CD14-positive monocyte (primary cell): ENCODE measurements around the gene SPATA31D1. TPM values are rescaled to one million over a fixed set of nuclear protein-coding genes. Genes with fewer than 3 reads are reported as not detected.

Source experiments
- DNase-seq, 3 donors: peaks; one replicate each; pipeline ENCODE4 v3.0.0-alpha.2; 2011 to 2022
- H2AFZ ChIP-seq: 2 replicates; pipeline ENCODE4 v1.6.0; 2012; ENCODE audit warnings: mild to moderate bottlenecking, low read depth, low read length, inconsistent platforms; ENCODE audit not compliant: insufficient read depth, poor library complexity, severe bottlenecking
- H3K27ac ChIP-seq, 2 donors: 1 replicate in 1 of 2; 2 replicates in 1 of 2; pipeline ENCODE4 v1.5.1; 2012 to 2013; ENCODE audit warnings: low read length in 2 of 2, control low read depth in 1 of 2, inconsistent platforms in 1 of 2, low read depth in 1 of 2, mild to moderate bottlenecking in 1 of 2
- H3K27me3 ChIP-seq, 2 donors: one replicate each; pipeline versions ENCODE4 v1.6.0 to v1.6.1; 2011 to 2013; ENCODE audit warnings: low read length in 2 of 2; ENCODE audit not compliant: control insufficient read depth in 2 of 2, insufficient read depth in 2 of 2
- H3K36me3 ChIP-seq, 2 donors: replicated peaks in 1 of 2; 1 replicate in 1 of 2; 2 replicates in 1 of 2; pipeline versions ENCODE4 v1.5.1 to v1.6.1; 2012 to 2013; ENCODE audit warnings: low read length in 2 of 2, control low read depth in 1 of 2, inconsistent platforms in 1 of 2, mild to moderate bottlenecking in 1 of 2; ENCODE audit not compliant: insufficient read depth in 2 of 2, control insufficient read depth in 1 of 2
- H3K4me1 ChIP-seq, 2 donors: 1 replicate in 1 of 2; 2 replicates in 1 of 2; pipeline versions ENCODE4 v1.5.1 to v1.6.1; 2012 to 2013; ENCODE audit warnings: low read length in 2 of 2, control low read depth in 1 of 2, inconsistent platforms in 1 of 2, mild to moderate bottlenecking in 1 of 2, moderate library complexity in 1 of 2; ENCODE audit not compliant: insufficient read depth in 2 of 2, control insufficient read depth in 1 of 2
- H3K4me2 ChIP-seq: replicated peaks from 2 replicates; pipeline ENCODE3; 2012; ENCODE audit warnings: low read length, moderate library complexity, mild to moderate bottlenecking; ENCODE audit not compliant: poor library complexity, severe bottlenecking; ENCODE audit errors: extremely low read depth
- H3K4me3 ChIP-seq, 3 experiments: fragments of 200-600 bp in 1 of 3; sonication (generic) in 1 of 3; replicated peaks in 1 of 3; 1 replicate in 2 of 3; 2 replicates in 1 of 3; pipeline ENCODE4 v1.5.1; 2011 to 2013; ENCODE audit warnings: low read length in 3 of 3, mild to moderate bottlenecking in 3 of 3, control low read depth in 2 of 3, low read depth in 2 of 3, inconsistent platforms in 1 of 3, moderate library complexity in 1 of 3
- H3K79me2 ChIP-seq: 2 replicates; pipeline ENCODE4 v1.6.0; 2012; ENCODE audit warnings: mild to moderate bottlenecking, control low read depth, inconsistent platforms, low read length, moderate library complexity; ENCODE audit not compliant: insufficient read depth
- H3K9ac ChIP-seq: 2 replicates; pipeline ENCODE4 v1.6.0; 2017; ENCODE audit warnings: low read length, mild to moderate bottlenecking; ENCODE audit not compliant: insufficient read depth, poor library complexity, severe bottlenecking
- H3K9me3 ChIP-seq, 2 donors: replicated peaks in 1 of 2; 1 replicate in 1 of 2; 2 replicates in 1 of 2; pipeline versions ENCODE4 v1.5.1 to v1.6.1; 2012 to 2013; ENCODE audit warnings: low read length in 2 of 2, control low read depth in 1 of 2; ENCODE audit not compliant: control insufficient read depth in 1 of 2, insufficient read depth in 1 of 2
- H4K20me1 ChIP-seq: 2 replicates; pipeline ENCODE4 v1.6.0; 2012; ENCODE audit warnings: mild to moderate bottlenecking, low read length, control low read depth, moderate library complexity; ENCODE audit not compliant: insufficient read depth
- H3K27ac Mint-ChIP-seq, 7 donors: one replicate each; pipeline ENCODE4 v1.8.0; 2020; ENCODE audit warnings: mild to moderate bottlenecking in 7 of 7, mixed read lengths in 7 of 7, moderate library complexity in 6 of 7, inconsistent platforms in 2 of 7
- H3K27me3 Mint-ChIP-seq, 3 donors: one replicate each; pipeline ENCODE4 v1.8.0; 2021 to 2022; ENCODE audit warnings: low read depth in 3 of 3, mild to moderate bottlenecking in 3 of 3, mixed read lengths in 3 of 3, moderate library complexity in 3 of 3, inconsistent platforms in 1 of 3
- H3K36me3 Mint-ChIP-seq, 2 donors: one replicate each; pipeline ENCODE4 v1.8.0; 2020; ENCODE audit warnings: mixed read lengths in 2 of 2, inconsistent platforms in 1 of 2, mild to moderate bottlenecking in 1 of 2
- H3K4me1 Mint-ChIP-seq: one replicate; pipeline ENCODE4 v1.8.0; 2020; ENCODE audit warnings: mild to moderate bottlenecking, mixed read lengths
- H3K4me3 Mint-ChIP-seq, 2 donors: one replicate each; pipeline ENCODE4 v1.8.0; 2020; ENCODE audit warnings: mild to moderate bottlenecking in 2 of 2, mixed read lengths in 2 of 2, moderate library complexity in 1 of 2
- H3K9me3 Mint-ChIP-seq, 7 donors: one replicate each; pipeline ENCODE4 v1.8.0; 2020 to 2022; ENCODE audit warnings: mixed read lengths in 7 of 7, mild to moderate bottlenecking in 6 of 7, moderate library complexity in 6 of 7, inconsistent platforms in 2 of 7
- CTCF ChIP-seq: fragments of 200-600 bp; IDR thresholded peaks from one replicate; pipeline ENCODE4 v1.8.0; 2022; ENCODE audit warnings: antibody characterized with exemption, mild to moderate bottlenecking
- WGBS: methylation state at CpG from one replicate; pipeline ENCODE4 v1.1.5; 2013; ENCODE audit warnings: missing lambda C conversion rate; ENCODE audit not compliant: insufficient coverage; 5-methylcytosine and 5-hydroxymethylcytosine counted together
- intact Hi-C, 2 donors: fragments of 100-400 bp; cut with micrococcal nuclease; formaldehyde crosslinking; loops; one replicate each; pipeline versions ENCODE4 v1.15.0 to v1.15.1; 2023
- polyA plus RNA-seq, 3 donors: library from polyadenylated mRNA; depleted of rRNA in 1 of 3; unstranded in 2 of 3; stranded (reverse) in 1 of 3; fragments of 300-500 nt in 2 of 3; fragments of >200 nt in 1 of 3; fragmentation: Illumina TruSeq in 2 of 3; gene quantifications; 1 replicate in 2 of 3; 2 replicates in 1 of 3; pipeline ENCODE4 v1.2.3, GENCODE V29; 2012 to 2021

The SPATA31D1 gene
- polyA plus RNA-seq, 3 donors = not detected

GRCh38 chr9:81979196-81979595 lies 9.4 kb upstream of the SPATA31D1 start:
- Histone ChIP-seq H3K4me1 (no peaks in the 10 kb centered on the region), H3K79me2 (no peaks in the 10 kb centered on the region), H3K27me3 (no peaks in the 10 kb centered on the region), H3K36me3 (no peaks in the 10 kb centered on the region), H3K4me2 (no peak overlapping the region), H3K9ac (no peak overlapping the region), H3K4me3 (no peak overlapping the region), H3K9me3 (peaks cover 20 to 22% of the 10 kb centered on the region in 2 donors), H3K27ac (no peak overlapping the region), H4K20me1 (no peaks in the 10 kb centered on the region), H2AFZ (no peak overlapping the region)
- Mint-ChIP-seq H3K4me1 (no peaks in the 10 kb centered on the region), H3K27me3 (no peaks in the 10 kb centered on the region), H3K9me3 (peaks cover 2 to 24% (median 14%) of the 10 kb centered on the region in 7 donors), H3K27ac (no peak overlapping the region), H3K4me3 (no peak overlapping the region), H3K36me3 (no peaks in the 10 kb centered on the region)
- no peak for DNase-seq
- intact Hi-C loops = no loop called here
- TF ChIP-seq CTCF = no peak
- WGBS = no CpG with 5 or more reads among the region's 2 CpGs

- Histone ChIP-seq H3K36me3 (no peaks in the 10 kb centered on the region), H3K4me2 (no peak overlapping the region)
- DNase-seq = no peak
Measured at GRCh38 chr9:81980568-81980967, 8.0 kb upstream of the SPATA31D1 start.

More at GRCh38 chr9:81980568-81980967, 8.0 kb upstream of the SPATA31D1 start:
- Histone ChIP-seq H3K4me1 (no peaks in the 10 kb centered on the region), H4K20me1 (no peaks in the 10 kb centered on the region), H3K9ac (no peak overlapping the region), H3K9me3 (peaks cover 10 to 20% of the 10 kb centered on the region in 2 donors), H3K4me3 (no peak overlapping the region), H3K79me2 (no peaks in the 10 kb centered on the region), H3K27me3 (no peaks in the 10 kb centered on the region), H2AFZ (no peak overlapping the region), H3K27ac (no peak overlapping the region)
- intact Hi-C loops = no loop called here
- peaks cover 2 to 24% (median 13%) of the 10 kb centered on the region in 7 donors for H3K9me3 Mint-ChIP-seq
- no peaks in the 10 kb centered on the region for H3K36me3 Mint-ChIP-seq
- peak overlapping the region in 1 of 7 donors; percentile 50 for H3K27ac Mint-ChIP-seq
- no peak overlapping the region for H3K4me3 Mint-ChIP-seq
- H3K27me3 Mint-ChIP-seq = no peaks in the 10 kb centered on the region
- H3K4me1 Mint-ChIP-seq = no peaks in the 10 kb centered on the region
- TF ChIP-seq CTCF = no peak
